HG02938 (cell line): ENCODE data around the gene TPSAB1.
"Not testable (repeated sequence)": the region's sequence is repeated elsewhere in the genome, so short reads cannot be mapped to it uniquely, and the experiment has no call there.

Experiments used
- ATAC-seq: cut with Tn5 transposase; IDR thresholded peaks from one replicate; pipeline ENCODE4 v1.9.1; 2021; ENCODE audit warnings: mild to moderate bottlenecking, moderate library complexity; ENCODE audit not compliant: unreplicated experiment

Gene TPSAB1

GRCh38 chr16:1263591-1264344, 23.3 kb downstream of the TPSAB1 start:
- ATAC-seq, result no peak

DNA sequence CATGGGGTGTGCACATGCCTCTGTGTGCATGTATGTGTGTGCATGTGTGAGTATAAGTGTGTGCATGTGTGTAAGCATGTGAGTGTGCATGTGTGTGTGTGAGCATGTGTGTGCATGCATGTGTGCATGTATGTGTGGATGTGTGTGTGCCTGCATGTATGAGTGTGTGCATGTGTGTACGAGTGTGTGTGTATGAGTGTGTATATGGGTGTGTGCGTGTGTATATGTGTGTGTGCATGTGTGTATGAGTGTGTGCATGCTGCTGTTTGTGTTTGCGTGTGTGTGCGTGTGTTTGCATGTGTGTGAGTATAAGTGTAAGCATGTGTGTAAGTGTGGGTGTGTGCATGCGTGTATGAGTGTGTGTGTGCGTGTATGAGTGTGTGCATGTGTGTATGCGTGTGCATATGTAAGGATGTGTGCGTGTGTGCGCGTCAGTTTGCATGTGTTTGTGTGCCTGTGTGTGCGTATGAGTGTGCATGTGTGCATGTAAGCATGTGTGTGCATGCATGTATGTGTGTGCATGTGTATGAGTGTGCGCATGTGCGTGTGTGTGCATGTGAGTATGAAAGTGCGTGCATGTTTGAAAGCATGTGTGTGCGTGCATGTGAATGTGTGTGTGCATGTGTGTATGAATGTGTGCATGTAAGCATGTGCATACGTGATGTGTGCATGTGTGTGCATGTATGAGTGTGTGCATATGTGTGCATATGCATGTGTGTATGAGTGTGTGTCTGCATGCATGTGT, 24.0 kb downstream of the TPSAB1 start:
- no peak for ATAC-seq

GRCh38 chr16:1265090-1265630, 24.7 kb downstream of the TPSAB1 start:
- ATAC-seq, result no peak

DNA sequence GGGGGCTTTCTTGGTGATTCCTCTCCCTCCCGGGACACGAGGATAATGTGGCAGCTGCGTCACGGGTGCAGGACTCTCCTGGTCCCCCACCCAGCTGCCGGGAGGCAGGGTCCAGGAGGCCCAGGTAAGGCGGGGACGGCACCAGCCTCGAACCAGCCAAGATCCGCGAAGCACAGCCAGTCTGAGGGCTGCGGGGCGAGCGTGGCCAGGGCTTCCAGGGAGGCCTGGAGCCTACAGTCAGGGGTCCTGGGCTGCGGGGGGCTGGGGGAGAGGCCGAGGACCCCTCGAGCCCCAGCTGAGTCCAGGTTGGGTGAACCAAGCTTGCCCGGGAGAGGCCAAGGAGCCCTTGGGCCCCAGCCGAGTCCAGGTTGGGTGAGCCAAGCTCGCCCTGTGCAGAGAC, 25.3 kb downstream of the TPSAB1 start:
- no peak for ATAC-seq

DNA sequence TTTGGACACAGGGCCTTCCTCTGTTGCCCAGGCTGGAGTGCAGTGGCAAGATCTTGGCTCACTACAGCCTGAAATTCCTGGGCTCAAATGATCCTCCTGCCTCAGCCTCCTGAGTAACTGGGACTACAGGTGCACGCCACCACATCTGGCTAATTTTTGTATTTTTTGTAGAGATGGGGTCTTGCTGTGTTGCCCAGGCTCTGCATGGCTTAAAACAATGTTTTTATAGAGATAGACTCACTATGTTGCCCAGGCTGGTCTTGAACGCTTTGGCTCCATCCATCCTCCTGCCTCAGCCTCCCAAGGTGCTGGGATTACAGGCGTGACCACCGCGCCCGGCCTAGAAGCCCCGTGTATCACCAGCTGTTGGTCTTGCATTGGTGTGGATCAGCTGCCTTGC, 28.9 kb downstream of the TPSAB1 start:
- ATAC-seq, result not testable (repeated sequence)

GRCh38 chr16:1271380-1271723, 30.8 kb downstream of the TPSAB1 start:
- ATAC-seq, result no peak

GRCh38 chr16:1271724-1272413, 31.4 kb downstream of the TPSAB1 start:
- not testable (repeated sequence) for ATAC-seq

GRCh38 chr16:1272453-1273198, 32.1 kb downstream of the TPSAB1 start:
- no peak for ATAC-seq

DNA sequence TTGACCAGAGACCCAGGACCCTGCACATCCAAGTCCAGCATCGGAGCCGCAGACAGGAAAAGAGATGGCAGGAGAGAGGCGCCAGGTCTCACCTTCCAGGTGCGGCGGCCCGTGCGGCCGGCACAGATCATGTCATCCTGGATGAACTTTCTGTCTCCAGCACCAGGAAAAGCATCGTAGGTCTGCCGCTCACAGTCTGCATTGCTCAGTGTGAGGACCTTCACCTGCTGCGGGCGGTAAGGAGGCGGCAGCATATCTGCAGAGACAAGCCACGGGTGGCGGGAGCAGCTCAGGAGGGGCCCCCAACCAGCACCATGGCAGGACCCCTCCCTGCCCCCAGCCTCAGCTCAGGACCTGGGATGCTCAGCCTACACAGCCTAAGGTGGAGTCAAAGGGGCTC, 33.3 kb downstream of the TPSAB1 start:
- no peak for ATAC-seq

DNA sequence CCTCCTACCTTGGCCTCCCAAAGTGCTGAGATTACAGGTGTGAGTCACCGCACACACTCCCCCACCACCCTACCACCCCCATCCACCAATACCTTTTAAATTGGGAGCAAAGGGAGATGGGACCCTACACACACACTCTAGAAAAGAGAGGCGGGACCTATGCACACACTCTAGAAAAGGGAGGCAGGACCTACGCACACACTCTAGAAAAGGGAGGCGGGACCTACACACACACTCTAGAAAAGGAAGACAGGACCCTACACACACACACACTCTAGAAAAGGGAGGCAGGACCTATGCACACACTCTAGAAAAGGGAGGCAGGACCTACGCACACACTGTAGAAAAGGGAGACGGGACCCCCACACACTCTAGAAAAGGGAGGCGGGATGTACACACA, 34.3 kb downstream of the TPSAB1 start:
- ATAC-seq, result no peak

DNA sequence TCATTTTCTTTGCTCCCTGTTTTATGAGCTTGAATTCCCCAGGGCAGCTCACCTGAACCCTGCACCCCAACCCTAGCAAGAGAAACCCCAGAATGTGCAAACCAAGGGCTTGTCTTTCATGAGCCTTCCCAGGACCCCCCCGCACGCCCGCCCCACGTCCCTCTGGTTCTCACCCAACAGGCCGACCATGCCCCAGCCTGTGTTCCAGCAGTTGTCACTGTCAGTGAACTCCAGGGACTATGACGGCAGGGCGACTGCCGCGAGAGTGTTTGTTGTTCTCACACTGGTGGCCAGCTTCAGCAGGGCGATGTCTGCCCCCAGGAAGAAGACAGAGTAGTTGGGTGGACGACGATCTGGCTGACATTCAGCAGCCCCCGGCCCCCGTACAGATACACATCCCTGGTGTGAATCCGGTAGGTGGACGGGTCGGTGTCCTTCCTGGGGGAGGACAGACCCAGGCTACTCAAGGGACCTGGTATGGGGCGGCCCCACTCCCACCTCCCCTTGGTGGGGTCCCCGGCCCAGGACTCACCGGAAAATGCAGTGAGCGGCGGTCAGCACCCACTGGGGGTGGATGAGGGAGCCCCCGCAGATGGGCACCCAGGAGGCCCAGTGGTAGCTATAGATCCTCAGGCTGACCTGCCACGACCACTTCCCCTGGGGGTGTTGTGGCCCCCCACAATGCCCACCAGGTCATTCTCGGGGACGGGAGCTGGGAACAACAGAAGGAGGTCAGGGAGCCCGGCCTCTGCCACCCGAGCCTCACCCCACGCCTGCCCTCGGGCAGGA, 35.5 kb downstream of the TPSAB1 start:
- ATAC-seq, result no peak

DNA sequence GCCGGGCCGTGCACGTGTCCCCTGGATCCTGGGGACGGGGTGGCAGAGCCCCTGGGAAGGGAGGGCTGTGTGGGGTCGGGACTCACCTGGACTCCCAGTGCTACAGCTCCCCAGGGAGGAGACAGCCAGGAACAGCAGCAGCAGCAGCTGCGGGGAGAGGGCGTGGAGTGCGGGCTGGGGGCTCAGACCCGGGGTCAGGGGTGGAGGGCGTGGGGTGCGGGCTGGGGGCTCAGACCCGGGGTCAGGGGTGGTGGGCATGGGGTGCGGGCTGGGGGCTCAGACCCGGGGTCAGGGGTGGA, 36.0 kb downstream of the TPSAB1 start:
- ATAC-seq, result no peak

DNA sequence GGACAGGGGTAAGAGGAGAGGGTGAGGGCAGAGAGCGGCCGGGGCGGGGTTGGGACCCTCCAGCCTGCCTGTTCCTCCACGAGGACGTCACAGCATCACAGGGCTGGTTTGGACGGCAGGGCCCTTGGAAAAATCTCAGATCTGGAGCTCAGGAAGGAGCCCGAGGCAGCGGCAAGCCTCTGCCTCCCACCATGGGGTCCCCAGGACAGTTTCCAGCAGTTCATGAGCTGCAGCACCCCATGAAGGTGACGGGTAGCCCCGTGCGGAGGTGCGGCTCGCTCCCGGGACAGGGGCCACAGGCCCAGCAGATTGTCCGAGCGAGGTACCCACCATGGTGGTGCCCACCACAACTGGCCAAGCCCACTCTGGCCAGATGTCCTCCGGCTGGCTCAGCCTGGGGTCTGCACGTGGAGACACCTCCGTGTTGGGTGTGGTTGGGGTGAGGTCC, 36.7 kb downstream of the TPSAB1 start:
- no peak for ATAC-seq

- no peak for ATAC-seq
These were observed 37.2 kb downstream of the TPSAB1 start for GRCh38 chr16:1277617-1278282.

DNA sequence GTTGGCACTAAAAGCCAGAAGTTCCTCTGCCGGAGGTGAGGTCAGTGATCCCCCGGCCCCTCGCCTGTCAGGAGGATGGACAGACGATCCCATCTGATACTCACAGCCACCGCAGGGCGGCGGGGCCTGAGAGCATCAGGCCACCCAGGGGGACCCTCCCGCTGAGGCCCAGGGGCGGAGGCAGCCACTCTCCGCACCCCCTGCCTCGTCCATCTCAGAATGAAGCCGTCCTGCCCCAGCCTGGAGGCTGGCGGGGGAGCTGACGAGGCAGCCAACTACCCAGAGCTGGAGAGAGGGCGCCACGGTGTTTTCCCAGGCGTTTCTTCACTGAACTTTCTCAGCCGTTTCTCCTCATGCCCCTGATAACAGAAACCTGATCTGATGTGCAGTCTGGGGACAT, 38.0 kb downstream of the TPSAB1 start:
- ATAC-seq, result no peak

- no peak for ATAC-seq
These were observed 38.8 kb downstream of the TPSAB1 start for GRCh38 chr16:1279081-1279944.

DNA sequence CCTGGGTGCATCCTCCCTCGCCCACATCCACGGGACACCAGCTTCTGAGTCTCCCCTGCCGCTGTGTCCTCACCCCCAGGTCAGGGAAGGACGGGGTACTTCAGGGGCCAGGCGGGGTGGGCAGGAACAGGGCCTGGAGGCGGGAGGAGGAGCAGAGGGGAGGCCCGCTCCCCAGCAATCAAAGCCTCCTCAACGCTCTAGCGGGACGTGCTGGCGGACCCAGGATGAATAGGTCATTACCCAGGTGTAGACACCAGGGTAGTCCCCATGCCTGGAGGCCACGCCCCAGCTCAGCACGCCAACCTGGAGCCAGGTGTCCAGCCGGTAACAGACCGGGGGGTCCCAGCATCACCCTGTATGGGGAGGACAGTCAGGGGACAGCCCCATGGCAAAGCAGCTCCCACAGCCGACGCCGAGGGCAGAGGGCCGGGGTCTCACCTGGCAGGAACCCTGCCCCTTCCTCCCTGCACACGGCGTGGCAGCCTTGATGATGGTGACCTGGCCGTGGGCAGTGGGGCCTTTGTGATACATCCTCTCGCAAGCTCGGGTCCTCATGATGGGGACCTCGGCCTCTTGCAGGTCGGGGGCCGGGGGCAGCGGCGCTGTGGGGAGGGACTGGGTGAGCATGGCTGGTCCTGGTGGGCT, 39.6 kb downstream of the TPSAB1 start:
- no peak for ATAC-seq

DNA sequence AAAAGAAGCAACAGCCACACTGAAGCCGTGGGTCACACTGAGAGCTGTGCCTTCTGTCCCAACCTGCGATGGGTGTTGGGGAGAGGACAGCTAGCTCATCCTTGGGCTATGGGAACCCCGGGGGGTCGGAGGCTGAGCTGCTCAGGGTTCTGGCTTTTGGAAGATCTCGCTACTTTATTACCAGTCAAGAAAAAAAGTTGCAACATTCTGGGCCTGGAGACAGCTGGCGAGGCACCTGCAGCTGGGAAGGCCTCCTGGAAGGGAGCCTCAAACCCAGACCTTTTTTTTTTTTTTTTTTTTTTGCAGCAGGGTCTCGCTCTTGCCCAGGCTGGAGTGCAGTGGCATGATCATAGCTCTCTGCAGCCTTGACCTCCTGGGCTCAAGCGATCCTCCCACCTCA, 40.3 kb downstream of the TPSAB1 start:
- no peak for ATAC-seq
